ENCODE measurements around the gene MEIS1.

MEIS1 gene

DNA sequence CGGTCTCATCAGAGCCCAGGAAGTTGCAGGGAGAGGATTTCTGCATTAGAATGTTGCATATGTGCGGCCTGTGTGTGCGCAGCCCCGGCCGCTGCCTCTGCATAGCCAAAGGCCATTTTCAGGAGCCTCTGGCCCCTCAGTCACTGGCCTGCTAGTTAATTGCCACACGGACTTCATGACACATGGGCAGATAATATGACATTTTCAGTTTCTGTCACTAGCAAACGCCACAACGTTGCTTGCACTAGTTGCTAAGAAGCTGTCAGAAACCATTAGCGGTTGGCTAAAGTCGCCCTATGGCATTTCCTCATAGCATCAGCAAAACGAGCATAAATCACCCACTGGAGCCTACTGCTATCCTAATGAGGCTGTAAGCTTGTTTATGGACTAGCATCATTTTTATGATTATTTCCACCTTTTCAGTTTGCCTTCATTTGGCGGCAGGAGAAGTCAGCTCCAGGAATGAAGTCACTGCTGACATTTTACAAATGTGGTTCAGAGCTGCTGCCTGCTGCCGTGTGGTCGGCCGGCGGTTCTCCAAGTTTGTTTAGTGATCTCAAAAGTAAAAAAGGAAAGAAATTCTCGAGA is 73.7 kb downstream of the MEIS1 start:
- TF ChIP-seq, protein P1, sequence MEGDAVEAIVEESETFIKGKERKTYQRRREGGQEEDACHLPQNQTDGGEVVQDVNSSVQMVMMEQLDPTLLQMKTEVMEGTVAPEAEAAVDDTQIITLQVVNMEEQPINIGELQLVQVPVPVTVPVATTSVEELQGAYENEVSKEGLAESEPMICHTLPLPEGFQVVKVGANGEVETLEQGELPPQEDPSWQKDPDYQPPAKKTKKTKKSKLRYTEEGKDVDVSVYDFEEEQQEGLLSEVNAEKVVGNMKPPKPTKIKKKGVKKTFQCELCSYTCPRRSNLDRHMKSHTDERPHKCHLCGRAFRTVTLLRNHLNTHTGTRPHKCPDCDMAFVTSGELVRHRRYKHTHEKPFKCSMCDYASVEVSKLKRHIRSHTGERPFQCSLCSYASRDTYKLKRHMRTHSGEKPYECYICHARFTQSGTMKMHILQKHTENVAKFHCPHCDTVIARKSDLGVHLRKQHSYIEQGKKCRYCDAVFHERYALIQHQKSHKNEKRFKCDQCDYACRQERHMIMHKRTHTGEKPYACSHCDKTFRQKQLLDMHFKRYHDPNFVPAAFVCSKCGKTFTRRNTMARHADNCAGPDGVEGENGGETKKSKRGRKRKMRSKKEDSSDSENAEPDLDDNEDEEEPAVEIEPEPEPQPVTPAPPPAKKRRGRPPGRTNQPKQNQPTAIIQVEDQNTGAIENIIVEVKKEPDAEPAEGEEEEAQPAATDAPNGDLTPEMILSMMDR (conservative IDR thresholded peaks at IDR 0.05; ENCODE audit: control insufficient read depth, insufficient read depth, low read depth, low read length): no peak
- no peak for DNase-seq (ENCODE audit: low read depth)
- H3K4me3 ChIP-seq (ENCODE audit: control insufficient read depth, low read depth, low read length): no peak overlapping the region

DNA sequence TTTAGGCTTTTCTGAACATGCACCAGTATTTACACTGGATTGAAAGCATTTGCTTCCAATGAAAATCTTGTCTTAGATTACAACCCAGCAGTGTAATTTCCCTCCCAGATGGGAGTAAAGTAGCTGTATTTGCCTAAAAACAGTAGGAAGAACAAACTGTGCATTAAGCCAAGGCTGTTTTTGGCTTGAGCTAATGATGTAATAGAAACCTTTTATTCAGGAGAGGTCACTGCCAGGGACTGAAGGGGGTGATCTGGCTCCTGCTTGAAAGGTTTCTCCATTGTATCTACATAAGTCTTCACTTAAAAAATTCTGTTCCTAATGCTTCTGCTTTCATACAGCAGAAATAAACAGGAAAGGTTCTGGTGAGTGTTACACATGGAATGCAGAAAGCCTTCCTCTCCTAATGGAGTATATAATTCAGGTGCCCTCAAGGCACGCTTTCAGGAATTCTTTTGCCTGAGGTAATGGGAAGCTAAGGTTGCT is 74.4 kb downstream of the MEIS1 start:
- H3K4me3 ChIP-seq (ENCODE audit: control insufficient read depth, low read depth, low read length): no peak overlapping the region
- TF ChIP-seq, protein P1 (conservative IDR thresholded peaks at IDR 0.05; ENCODE audit: control insufficient read depth, insufficient read depth, low read depth, low read length): no peak
- DNase-seq (ENCODE audit: low read depth): no peak

DNA sequence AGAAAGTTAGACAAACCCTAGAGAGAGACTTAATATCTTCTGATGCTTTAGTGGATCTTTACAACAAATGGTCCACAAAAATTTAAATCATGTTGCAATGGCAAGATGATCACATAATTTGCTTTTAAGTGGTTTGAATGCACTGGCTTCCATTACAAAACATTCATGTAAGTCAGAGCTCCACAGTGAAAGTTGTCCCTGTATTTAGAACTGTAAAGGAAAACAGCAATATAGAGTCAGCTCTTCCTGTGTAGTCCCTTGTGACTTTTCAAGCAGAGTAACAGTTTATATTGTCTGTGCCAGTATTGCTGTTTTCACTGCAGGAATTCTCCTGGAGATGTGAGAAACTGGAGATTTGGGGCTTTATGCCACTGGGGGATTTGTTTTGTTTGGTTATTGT is 77.7 kb downstream of the MEIS1 start:
- no peak for DNase-seq (ENCODE audit: low read depth)
- no peak overlapping the region for H3K4me3 ChIP-seq (ENCODE audit: control insufficient read depth, low read depth, low read length)
- TF ChIP-seq, protein P1 (conservative IDR thresholded peaks at IDR 0.05; ENCODE audit: control insufficient read depth, insufficient read depth, low read depth, low read length): no peak

GRCh38 chr2:66515743-66516142 is 80.8 kb downstream of the MEIS1 start:
- DNase-seq (ENCODE audit: low read depth): peak; percentile 57
- TF ChIP-seq, protein P1 (conservative IDR thresholded peaks at IDR 0.05; ENCODE audit: control insufficient read depth, insufficient read depth, low read depth, low read length): no peak
- no peak overlapping the region for H3K4me3 ChIP-seq (ENCODE audit: control insufficient read depth, low read depth, low read length)

GRCh38 chr2:66516499-66516898 is 81.6 kb downstream of the MEIS1 start:
- no peak for DNase-seq (ENCODE audit: low read depth)
- H3K4me3 ChIP-seq (ENCODE audit: control insufficient read depth, low read depth, low read length): no peak overlapping the region
- TF ChIP-seq, protein P1 (conservative IDR thresholded peaks at IDR 0.05; ENCODE audit: control insufficient read depth, insufficient read depth, low read depth, low read length): no peak

GRCh38 chr2:66517772-66518171 is 82.8 kb downstream of the MEIS1 start:
- H3K4me3 ChIP-seq (ENCODE audit: control insufficient read depth, low read depth, low read length): no peak overlapping the region
- DNase-seq (ENCODE audit: low read depth): no peak
- TF ChIP-seq, protein P1 (conservative IDR thresholded peaks at IDR 0.05; ENCODE audit: control insufficient read depth, insufficient read depth, low read depth, low read length): no peak

All from fibroblast of mammary gland (primary cell).